ENCODE results near the gene FUZ. TPM values are rescaled to one million over a fixed set of nuclear protein-coding genes. Genes with fewer than 3 reads are reported as not detected.
"Not testable (repeated sequence)": the region's sequence is repeated elsewhere in the genome, so short reads cannot be mapped to it uniquely, and the experiment has no call there.

The FUZ gene
- total RNA-seq, 4 donors from 2014 or later: 14.8 to 23.0 (median 20.1) TPM

GRCh38 chr19:49827034-49827433 is 13.9 kb upstream of the FUZ start:
- Histone ChIP-seq H3K4me3 (no peak overlapping the region), H3K9me3 (no peaks in the 10 kb centered on the region), H3K27me3 (no peaks in the 10 kb centered on the region), H3K36me3 (peaks cover 0 to 78% of the 10 kb centered on the region in 2 donors), H3K27ac (no peak overlapping the region), H3K4me1 (no peaks in the 10 kb centered on the region)
- ATAC-seq: no peak
- 79 to 95% methylated on average over 4 to 6 of the region's 14 CpGs for whole genome bisulfite sequencing, 2 donors (ENCODE audit: low coverage in 1 of 2)
- TF ChIP-seq POLR2A (IDR thresholded peaks at IDR 0.05): no peak
- TF ChIP-seq CTCF (IDR thresholded peaks at IDR 0.05): no peak
- no peak for TF ChIP-seq POLR2AphosphoS5 (IDR thresholded peaks at IDR 0.05)
- no peak for TF ChIP-seq EP300 (IDR thresholded peaks at IDR 0.05)

- Histone ChIP-seq H3K27me3 (no peaks in the 10 kb centered on the region), H3K4me1 (peaks cover 0 to 8% (median 0%) of the 10 kb centered on the region in 3 donors), H3K36me3 (peaks cover 0 to 64% of the 10 kb centered on the region in 2 donors), H3K27ac (no peak overlapping the region), H3K4me3 (no peak overlapping the region), H3K9me3 (no peaks in the 10 kb centered on the region)
- no peak for ATAC-seq
- 80 to 83% methylated on average over 5 of the region's 6 CpGs for WGBS, 2 donors (ENCODE audit: low coverage in 1 of 2)
- TF ChIP-seq CTCF (IDR thresholded peaks at IDR 0.05) (no peak), POLR2AphosphoS5 (IDR thresholded peaks at IDR 0.05) (no peak), EP300 (IDR thresholded peaks at IDR 0.05) (no peak), POLR2A (IDR thresholded peaks at IDR 0.05) (no peak)
Observed at GRCh38 chr19:49824662-49825061, 11.6 kb upstream of the FUZ start.

GRCh38 chr19:49823472-49823871 is 10.4 kb upstream of the FUZ start:
- 93 to 100% methylated on average over 2 to 10 of the region's 12 CpGs for WGBS, 2 donors (ENCODE audit: low coverage in 1 of 2)
- no peak overlapping the region for H3K4me3 ChIP-seq
- no peak overlapping the region for H3K27ac ChIP-seq
- ATAC-seq: no peak
- TF ChIP-seq EP300 (IDR thresholded peaks at IDR 0.05): no peak
- no peak for TF ChIP-seq POLR2AphosphoS5 (IDR thresholded peaks at IDR 0.05)
- TF ChIP-seq CTCF (IDR thresholded peaks at IDR 0.05): no peak
- TF ChIP-seq POLR2A (IDR thresholded peaks at IDR 0.05): no peak
- H3K4me1 ChIP-seq: peaks cover 0 to 20% (median 7%) of the 10 kb centered on the region in 3 donors
- H3K9me3 ChIP-seq: no peaks in the 10 kb centered on the region
- peaks cover 0 to 53% of the 10 kb centered on the region in 2 donors for H3K36me3 ChIP-seq
- no peaks in the 10 kb centered on the region for H3K27me3 ChIP-seq

GRCh38 chr19:49820125-49820524 is 7.0 kb upstream of the FUZ start:
- TF ChIP-seq POLR2AphosphoS5 (IDR thresholded peaks at IDR 0.05): no peak
- no peak for TF ChIP-seq CTCF (IDR thresholded peaks at IDR 0.05)
- TF ChIP-seq EP300 (IDR thresholded peaks at IDR 0.05): no peak
- TF ChIP-seq POLR2A (IDR thresholded peaks at IDR 0.05): no peak
- no peaks in the 10 kb centered on the region for H3K27me3 ChIP-seq
- ATAC-seq: no peak
- no peak overlapping the region for H3K27ac ChIP-seq
- no peaks in the 10 kb centered on the region for H3K9me3 ChIP-seq
- peaks cover 0 to 33% of the 10 kb centered on the region in 2 donors for H3K36me3 ChIP-seq
- H3K4me3 ChIP-seq: no peak overlapping the region
- peaks cover 0 to 30% (median 10%) of the 10 kb centered on the region in 3 donors for H3K4me1 ChIP-seq
- 67% methylated on average over 3 to 6 of the region's 10 CpGs for WGBS, 2 donors (ENCODE audit: low coverage in 1 of 2)

GRCh38 chr19:49819452-49820115 is 6.5 kb upstream of the FUZ start:
- not testable (repeated sequence) for H3K9me3 ChIP-seq, H3K27me3 ChIP-seq, ATAC-seq, H3K27ac ChIP-seq
- Histone ChIP-seq H3K36me3 (peaks cover 0 to 30% of the 10 kb centered on the region in 2 donors), H3K4me1 (peaks cover 0 to 30% (median 10%) of the 10 kb centered on the region in 3 donors), H3K4me3 (peak overlapping the region in 1 of 2 donors; percentile 87)
- WGBS, 2 donors (ENCODE audit: low coverage in 1 of 2): 62 to 67% methylated on average over 2 to 7 of the region's 7 CpGs

Data from gastroesophageal sphincter (tissue), 4 donors.